Stimulated activated CD8-positive, alpha-beta memory T cell treated with anti-CD3 and anti-CD28 coated beads, Interleukin-7, amount 100 ng/mL, for 1 hour (primary cell): Measurements from ENCODE around the gene RBCK1.
"Not testable (repeated sequence)": the region's sequence is repeated elsewhere in the genome, so short reads cannot be mapped to it uniquely, and the experiment has no call there.

Experiments used
- DNase-seq, 2 donors: peaks; one replicate each; pipeline ENCODE4 v3.0.0-alpha.2; 2020; ENCODE audit warnings: low read depth in 2 of 2

RBCK1 gene

GRCh38 chr20:472889-473292 is 64.8 kb downstream of the RBCK1 start:
- DNase-seq = no peak

- DNase-seq = no peak
Measured at GRCh38 chr20:474581-474980, 66.5 kb downstream of the RBCK1 start.

GRCh38 chr20:475463-476357 is 67.6 kb downstream of the RBCK1 start:
- no peak for DNase-seq

DNA sequence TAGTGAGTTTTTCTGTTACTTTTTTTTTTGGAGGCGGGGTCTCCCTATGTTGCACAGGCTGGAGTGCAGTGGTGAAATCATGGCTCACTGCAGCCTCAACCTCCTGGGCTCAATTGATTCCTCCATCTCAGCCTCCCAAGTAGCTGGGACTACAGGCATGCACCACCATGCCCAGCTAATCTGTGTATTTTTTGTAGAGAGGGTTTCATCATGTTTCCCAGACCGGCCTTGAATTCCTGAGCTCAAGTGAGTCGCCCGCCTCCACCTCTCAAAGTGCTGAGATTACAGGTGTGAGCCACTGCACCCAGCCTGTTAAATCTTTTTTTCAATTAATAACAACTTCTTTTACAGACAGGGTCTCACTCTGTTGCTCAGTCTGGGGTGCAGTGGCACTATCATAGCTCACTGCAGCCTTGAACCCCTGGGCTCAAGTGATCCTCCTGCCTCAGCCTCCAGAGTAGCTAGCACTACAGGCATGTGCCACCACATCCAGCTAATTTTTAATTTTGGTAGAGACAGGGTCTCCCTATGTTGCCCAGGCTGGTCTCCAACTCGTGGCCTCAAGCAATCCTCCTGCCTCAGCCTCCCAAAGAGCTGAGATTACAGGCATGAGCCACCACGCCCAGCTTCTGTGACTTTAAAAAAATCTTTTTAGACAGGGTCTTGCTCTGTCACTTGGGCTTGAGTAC is 68.6 kb downstream of the RBCK1 start:
- not testable (repeated sequence) for DNase-seq

- DNase-seq = no peak
Measured at GRCh38 chr20:478010-478948, 70.2 kb downstream of the RBCK1 start.

GRCh38 chr20:478949-479429 is 70.9 kb downstream of the RBCK1 start:
- no peak for DNase-seq

DNA sequence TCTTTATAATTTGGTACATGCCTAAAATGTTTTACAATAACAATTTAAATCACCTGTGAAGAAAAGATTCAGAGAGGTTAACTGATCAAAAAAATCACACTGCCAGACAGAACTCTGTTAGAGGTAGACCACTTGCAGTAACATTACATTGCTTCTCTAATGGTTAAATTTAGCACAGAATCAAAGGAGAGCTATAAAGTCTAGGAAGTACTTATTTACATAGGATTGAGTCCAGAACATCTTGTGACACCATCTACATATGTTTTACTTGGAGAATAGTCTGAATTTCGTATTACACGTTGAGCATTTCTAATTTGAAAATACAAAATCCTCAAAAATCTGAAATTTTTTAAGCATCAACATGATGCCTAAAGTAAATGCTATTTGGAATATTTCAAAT is 71.4 kb downstream of the RBCK1 start:
- DNase-seq = no peak

- no peak for DNase-seq
Measured at GRCh38 chr20:480044-480443, 71.9 kb downstream of the RBCK1 start.

DNA sequence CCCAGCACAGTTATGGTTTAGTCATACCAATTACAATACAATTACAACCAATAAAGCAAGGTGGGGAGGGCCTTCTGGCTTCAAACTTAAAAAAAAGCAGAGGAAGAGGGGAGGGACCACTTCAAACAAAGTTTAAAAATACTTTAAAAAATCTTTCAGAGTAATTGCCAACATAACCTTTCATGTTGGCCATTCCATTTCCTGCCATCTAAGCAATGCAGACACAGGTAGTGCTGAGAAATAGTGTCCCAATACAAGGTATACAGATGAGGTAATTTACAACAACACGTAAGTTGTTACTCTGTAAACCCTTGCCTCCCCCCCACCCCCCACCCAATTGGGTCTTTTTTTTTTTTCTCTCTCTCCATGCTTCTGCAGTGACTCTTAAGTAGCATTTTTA is 73.1 kb downstream of the RBCK1 start:
- no peak for DNase-seq
